Vagina (tissue), 2 donors: Measurements from ENCODE around the gene TPPP. TPM values are rescaled to one million over a fixed set of nuclear protein-coding genes. Genes with fewer than 3 reads are reported as not detected.

Experiments
- DNase-seq, 2 donors: peaks; one replicate each; pipeline ENCODE4 v3.0.0-alpha.2; 2017; ENCODE audit errors: extremely low spot score in 2 of 2
- H3K27ac ChIP-seq: fragments of 200-600 bp; sonication (generic); one replicate; pipeline ENCODE4 v1.5.1; 2019
- H3K27me3 ChIP-seq: fragments of 200-600 bp; sonication (generic); one replicate; pipeline ENCODE4 v1.5.1; 2019
- H3K36me3 ChIP-seq, 2 donors: fragments of 200-600 bp; sonication (generic); one replicate each; pipeline ENCODE4 v1.5.1; 2017 to 2019
- H3K4me1 ChIP-seq: fragments of 200-600 bp; sonication (generic); one replicate; pipeline ENCODE4 v1.5.1; 2019
- H3K4me3 ChIP-seq, 2 donors: fragments of 200-600 bp; sonication (generic); 1 replicate in 1 of 2; 2 replicates in 1 of 2; pipeline ENCODE4 v1.5.1; 2016 to 2019
- H3K9me3 ChIP-seq: fragments of 200-600 bp; sonication (generic); one replicate; pipeline ENCODE4 v1.5.1; 2019
- POLR2A ChIP-seq, 2 donors: fragments of 450-650 bp; IDR thresholded peaks; one replicate each; pipeline ENCODE4 v1.6.1; 2017; ENCODE audit warnings: antibody characterized with exemption in 2 of 2, mild to moderate bottlenecking in 2 of 2, moderate library complexity in 2 of 2
- POLR2AphosphoS5 ChIP-seq, 2 donors: sonication (generic); formaldehyde crosslinking; IDR thresholded peaks; one replicate each; pipeline ENCODE4 v1.9.0; 2017; ENCODE audit warnings: antibody characterized with exemption in 2 of 2, mild to moderate bottlenecking in 2 of 2, low read depth in 1 of 2; ENCODE audit not compliant: insufficient read depth in 1 of 2
- intact Hi-C: fragments of 100-400 bp; cut with DNase I; formaldehyde crosslinking; loops from one replicate; pipeline ENCODE4 v1.15.1; 2023
- total RNA-seq: library from RNA; depleted of rRNA; stranded (reverse); fragments of >200 nt; gene quantifications from one replicate; pipeline ENCODE4 v1.2.3, GENCODE V29; 2016
- TF ChIP-seq, protein P1 (sequence below), 3 experiments: fragments of 450-650 bp in 2 of 3; fragments of 200-600 bp in 1 of 3; sonication (generic) in 1 of 3; IDR thresholded peaks; one replicate each; pipeline ENCODE4 v1.5.1; 2017 to 2019; ENCODE audit warnings: antibody characterized with exemption in 3 of 3, mild to moderate bottlenecking in 2 of 3, moderate library complexity in 2 of 3

TPPP gene
- total RNA-seq, 1 donor from 2014 or later: 4.7 TPM

- Histone ChIP-seq H3K27ac (no peak overlapping the region), H3K36me3 (peaks cover 0 to 31% of the 10 kb centered on the region in 2 donors), H3K4me1 (no peaks in the 10 kb centered on the region), H3K27me3 (no peaks in the 10 kb centered on the region), H3K4me3 (no peak overlapping the region), H3K9me3 (no peaks in the 10 kb centered on the region)
- TF ChIP-seq POLR2AphosphoS5 (IDR thresholded peaks at IDR 0.05; ENCODE audit: insufficient read depth in 1 of 2, low read depth in 1 of 2) (no peak), POLR2A (IDR thresholded peaks at IDR 0.05) (no peak)
- TF ChIP-seq, protein P1, sequence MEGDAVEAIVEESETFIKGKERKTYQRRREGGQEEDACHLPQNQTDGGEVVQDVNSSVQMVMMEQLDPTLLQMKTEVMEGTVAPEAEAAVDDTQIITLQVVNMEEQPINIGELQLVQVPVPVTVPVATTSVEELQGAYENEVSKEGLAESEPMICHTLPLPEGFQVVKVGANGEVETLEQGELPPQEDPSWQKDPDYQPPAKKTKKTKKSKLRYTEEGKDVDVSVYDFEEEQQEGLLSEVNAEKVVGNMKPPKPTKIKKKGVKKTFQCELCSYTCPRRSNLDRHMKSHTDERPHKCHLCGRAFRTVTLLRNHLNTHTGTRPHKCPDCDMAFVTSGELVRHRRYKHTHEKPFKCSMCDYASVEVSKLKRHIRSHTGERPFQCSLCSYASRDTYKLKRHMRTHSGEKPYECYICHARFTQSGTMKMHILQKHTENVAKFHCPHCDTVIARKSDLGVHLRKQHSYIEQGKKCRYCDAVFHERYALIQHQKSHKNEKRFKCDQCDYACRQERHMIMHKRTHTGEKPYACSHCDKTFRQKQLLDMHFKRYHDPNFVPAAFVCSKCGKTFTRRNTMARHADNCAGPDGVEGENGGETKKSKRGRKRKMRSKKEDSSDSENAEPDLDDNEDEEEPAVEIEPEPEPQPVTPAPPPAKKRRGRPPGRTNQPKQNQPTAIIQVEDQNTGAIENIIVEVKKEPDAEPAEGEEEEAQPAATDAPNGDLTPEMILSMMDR (IDR thresholded peaks at IDR 0.05): no peak
- intact Hi-C loops: no loop called here
- DNase-seq: no peak
These were observed 70.8 kb downstream of the TPPP start for GRCh38 chr5:622359-622758.

GRCh38 chr5:621341-621761 is 71.8 kb downstream of the TPPP start:
- peaks cover 0 to 31% of the 10 kb centered on the region in 2 donors for H3K36me3 ChIP-seq
- intact Hi-C loops: no loop called here
- DNase-seq: no peak

GRCh38 chr5:620586-621180 is 72.5 kb downstream of the TPPP start:
- no peak overlapping the region for H3K27ac ChIP-seq
- no peak for TF ChIP-seq POLR2AphosphoS5 (IDR thresholded peaks at IDR 0.05; ENCODE audit: insufficient read depth in 1 of 2, low read depth in 1 of 2)
- no peaks in the 10 kb centered on the region for H3K4me1 ChIP-seq
- no peaks in the 10 kb centered on the region for H3K9me3 ChIP-seq
- H3K27me3 ChIP-seq: no peaks in the 10 kb centered on the region
- intact Hi-C loops: no loop called here
- no peak overlapping the region for H3K4me3 ChIP-seq
- DNase-seq: no peak
- peaks cover 0 to 31% of the 10 kb centered on the region in 2 donors for H3K36me3 ChIP-seq

More at GRCh38 chr5:621341-621761, 71.8 kb downstream of the TPPP start:
- TF ChIP-seq, protein P1 (IDR thresholded peaks at IDR 0.05): no peak
- TF ChIP-seq POLR2A (IDR thresholded peaks at IDR 0.05): no peak
- no peak for TF ChIP-seq POLR2AphosphoS5 (IDR thresholded peaks at IDR 0.05; ENCODE audit: insufficient read depth in 1 of 2, low read depth in 1 of 2)
- no peaks in the 10 kb centered on the region for H3K27me3 ChIP-seq
- no peaks in the 10 kb centered on the region for H3K9me3 ChIP-seq
- no peaks in the 10 kb centered on the region for H3K4me1 ChIP-seq
- H3K4me3 ChIP-seq: no peak overlapping the region
- no peak overlapping the region for H3K27ac ChIP-seq

- intact Hi-C loops: no loop called here
- Histone ChIP-seq H3K27me3 (no peaks in the 10 kb centered on the region), H3K36me3 (peaks cover 0 to 31% of the 10 kb centered on the region in 2 donors), H3K4me1 (no peaks in the 10 kb centered on the region), H3K4me3 (no peak overlapping the region), H3K9me3 (no peaks in the 10 kb centered on the region), H3K27ac (no peak overlapping the region)
- no peak for TF ChIP-seq POLR2A (IDR thresholded peaks at IDR 0.05)
- TF ChIP-seq POLR2AphosphoS5 (IDR thresholded peaks at IDR 0.05; ENCODE audit: insufficient read depth in 1 of 2, low read depth in 1 of 2): no peak
- TF ChIP-seq, protein P1 (IDR thresholded peaks at IDR 0.05): no peak
- no peak for DNase-seq
These were observed 73.0 kb downstream of the TPPP start for GRCh38 chr5:620152-620551.

DNA sequence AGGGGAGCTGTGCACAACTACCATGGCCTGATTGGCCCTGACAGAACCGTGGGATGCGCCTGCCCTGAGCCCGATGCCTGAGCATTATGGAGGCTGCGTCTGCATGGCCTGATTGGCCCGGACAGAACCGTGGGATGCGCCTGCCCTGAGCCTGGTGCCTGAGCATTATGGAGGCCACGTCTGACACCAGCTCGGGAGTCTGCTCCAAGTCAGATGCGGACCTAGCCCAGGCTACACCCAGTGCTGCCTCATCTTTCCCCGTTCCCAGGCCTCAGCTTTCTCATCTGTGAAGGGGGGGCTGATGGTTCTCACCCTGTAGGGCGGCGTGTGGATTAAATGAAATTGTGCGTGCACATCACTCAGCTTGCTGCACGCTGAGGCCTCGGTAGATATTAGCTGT is 73.7 kb downstream of the TPPP start:
- no peak for TF ChIP-seq POLR2A (IDR thresholded peaks at IDR 0.05)
- TF ChIP-seq, protein P1 (IDR thresholded peaks at IDR 0.05): no peak
- no peak for TF ChIP-seq POLR2AphosphoS5 (IDR thresholded peaks at IDR 0.05; ENCODE audit: insufficient read depth in 1 of 2, low read depth in 1 of 2)
- Histone ChIP-seq H3K9me3 (no peaks in the 10 kb centered on the region), H3K27ac (no peak overlapping the region), H3K4me1 (no peaks in the 10 kb centered on the region), H3K36me3 (peaks cover 0 to 31% of the 10 kb centered on the region in 2 donors), H3K27me3 (no peaks in the 10 kb centered on the region), H3K4me3 (no peak overlapping the region)
- intact Hi-C loops: no loop called here
- DNase-seq: no peak
